Activated effector memory CD4-positive, alpha-beta T cell treated with anti-CD3 and anti-CD28 coated beads, Interleukin-2, amount 50 U/mL, for 16 hours (primary cell): Measurements from ENCODE around the gene FBXL22.

Experiments used
- DNase-seq: peaks from one replicate; pipeline ENCODE4 v3.0.0-alpha.2; 2020

Gene FBXL22, protein sequence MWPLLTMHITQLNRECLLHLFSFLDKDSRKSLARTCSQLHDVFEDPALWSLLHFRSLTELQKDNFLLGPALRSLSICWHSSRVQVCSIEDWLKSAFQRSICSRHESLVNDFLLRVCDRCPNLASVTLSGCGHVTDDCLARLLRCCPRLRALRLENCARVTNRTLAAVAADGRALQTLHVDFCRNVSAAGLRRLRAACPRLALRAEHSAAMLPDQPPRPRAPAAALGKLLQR

GRCh38 chr15:63597038-63597790 lies at the start of gene FBXL22:
Gene FBXL22, plus strand, starts transcription at chr15:63597387. Its CDS starts 6 bp downstream, at chr15:63597393.
- DNase-seq, result no peak

DNA sequence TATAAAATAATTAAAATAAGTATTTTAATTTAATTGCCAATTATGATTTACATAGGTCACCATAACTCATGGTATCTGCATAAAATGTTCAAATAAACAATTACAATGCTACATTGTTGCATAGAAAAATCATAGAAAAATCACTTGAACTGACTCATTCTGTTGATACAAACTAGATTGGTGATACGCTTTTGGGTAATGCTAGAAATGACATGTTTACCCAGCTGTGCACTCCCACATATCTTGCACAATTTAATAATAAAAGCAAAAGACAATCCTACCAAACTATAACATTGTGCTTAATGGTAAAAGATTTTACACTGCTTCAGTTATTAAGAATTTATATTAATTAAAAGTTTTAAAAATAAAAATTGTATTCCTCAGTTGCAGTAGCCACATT lies 45.8 kb upstream of the FBXL22 start:
- DNase-seq, result no peak

GRCh38 chr15:63553388-63553791 lies 43.8 kb upstream of the FBXL22 start:
- no peak for DNase-seq

- no peak for DNase-seq
Measured at GRCh38 chr15:63554337-63554927, 42.8 kb upstream of the FBXL22 start.

- no peak for DNase-seq
Measured at GRCh38 chr15:63555507-63555906, 41.7 kb upstream of the FBXL22 start.

DNA sequence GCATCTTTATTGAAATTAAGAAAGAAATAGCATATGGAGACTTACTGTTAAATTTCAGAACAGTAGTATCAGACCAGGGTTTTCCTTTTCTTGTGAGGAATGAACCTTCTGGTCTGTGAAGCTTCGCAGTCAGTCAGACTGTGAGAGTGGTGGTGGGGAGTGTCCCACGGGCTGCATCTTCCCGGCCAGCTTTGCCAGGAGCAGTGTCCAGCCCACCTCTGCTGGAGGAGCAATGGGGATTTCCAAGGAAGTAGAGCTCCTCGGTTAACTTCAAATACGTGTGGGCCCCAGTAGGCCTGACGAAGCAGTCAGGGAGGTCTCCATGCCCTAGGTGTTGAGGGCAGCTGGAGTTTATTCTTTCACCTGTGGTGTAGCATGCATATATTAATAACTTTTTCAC lies 40.9 kb upstream of the FBXL22 start:
- no peak for DNase-seq

GRCh38 chr15:63556736-63557135 lies 40.5 kb upstream of the FBXL22 start:
- DNase-seq, result no peak

DNA sequence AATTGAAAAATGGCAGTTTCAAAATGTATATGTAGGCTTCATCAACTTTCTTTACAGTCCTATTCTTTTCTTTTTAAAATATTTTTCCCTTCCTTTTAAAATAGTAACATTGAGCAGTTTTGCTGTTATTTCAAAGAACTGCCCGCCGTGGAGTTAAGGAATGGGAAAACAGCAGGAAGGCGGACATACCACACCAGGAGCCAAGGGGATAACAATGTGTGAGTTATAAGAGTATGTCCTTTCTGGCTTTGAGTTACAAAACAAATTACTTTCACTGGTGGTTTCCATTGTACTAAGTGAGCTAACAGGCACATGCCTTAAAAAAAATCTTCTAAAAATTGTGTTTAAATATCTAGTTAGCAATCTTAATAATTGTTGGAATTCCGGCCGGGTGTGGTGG lies 37.4 kb upstream of the FBXL22 start:
- DNase-seq, result no peak

DNA sequence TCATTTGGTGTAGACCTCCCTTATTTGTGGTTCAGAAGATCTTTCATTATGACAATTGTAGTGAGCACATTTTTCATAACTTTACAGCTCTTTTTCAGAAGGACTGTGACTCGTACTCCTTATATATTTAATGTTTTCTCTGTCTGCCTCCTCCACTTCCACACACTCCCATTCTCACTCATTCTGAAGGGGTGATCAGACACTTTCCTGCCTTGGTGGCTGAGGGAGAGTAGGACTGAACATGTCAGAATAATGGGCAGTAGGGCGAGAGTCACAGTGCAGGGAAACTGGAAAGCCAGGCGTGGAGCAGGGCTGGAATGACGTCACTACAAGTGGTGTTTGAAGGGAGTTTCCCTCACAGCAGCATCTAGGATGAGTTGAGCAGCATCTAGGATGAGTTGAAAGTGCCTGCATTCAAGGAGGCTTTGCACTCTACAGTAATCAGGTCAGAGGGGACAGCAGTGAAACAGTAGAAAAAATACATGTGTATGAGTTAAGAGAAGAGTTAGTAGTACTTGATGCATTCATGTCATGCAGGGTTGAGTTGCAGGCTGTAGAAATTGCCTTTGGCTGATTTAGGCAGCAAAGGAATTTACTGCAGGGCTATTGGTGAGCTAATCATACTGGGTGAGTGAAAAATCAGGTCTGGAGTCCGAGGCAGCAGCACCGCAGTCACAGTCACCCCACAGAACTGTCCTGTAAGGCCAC lies 36.3 kb upstream of the FBXL22 start:
- DNase-seq, result peak; percentile 76

DNA sequence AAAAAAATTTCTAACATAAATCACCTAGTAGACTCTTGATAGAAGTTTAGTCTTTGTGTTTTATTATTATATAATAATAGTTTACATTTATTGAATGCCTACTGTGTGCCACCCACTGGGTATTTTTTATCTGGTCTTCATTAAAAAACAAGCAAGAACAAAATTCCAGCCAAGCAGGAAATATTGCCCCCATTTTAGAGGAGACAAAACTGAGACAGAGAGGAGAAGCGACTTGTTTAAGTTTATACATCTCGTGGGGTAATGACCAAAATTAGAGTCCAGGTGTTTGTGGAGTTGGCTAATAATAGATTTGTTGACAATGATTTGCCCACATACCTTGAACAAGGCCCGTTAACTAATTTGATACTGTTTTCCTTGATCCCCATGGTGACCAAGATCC lies 33.1 kb upstream of the FBXL22 start:
- no peak for DNase-seq

- DNase-seq, result no peak
Measured at GRCh38 chr15:63565536-63566186, 31.5 kb upstream of the FBXL22 start.

DNA sequence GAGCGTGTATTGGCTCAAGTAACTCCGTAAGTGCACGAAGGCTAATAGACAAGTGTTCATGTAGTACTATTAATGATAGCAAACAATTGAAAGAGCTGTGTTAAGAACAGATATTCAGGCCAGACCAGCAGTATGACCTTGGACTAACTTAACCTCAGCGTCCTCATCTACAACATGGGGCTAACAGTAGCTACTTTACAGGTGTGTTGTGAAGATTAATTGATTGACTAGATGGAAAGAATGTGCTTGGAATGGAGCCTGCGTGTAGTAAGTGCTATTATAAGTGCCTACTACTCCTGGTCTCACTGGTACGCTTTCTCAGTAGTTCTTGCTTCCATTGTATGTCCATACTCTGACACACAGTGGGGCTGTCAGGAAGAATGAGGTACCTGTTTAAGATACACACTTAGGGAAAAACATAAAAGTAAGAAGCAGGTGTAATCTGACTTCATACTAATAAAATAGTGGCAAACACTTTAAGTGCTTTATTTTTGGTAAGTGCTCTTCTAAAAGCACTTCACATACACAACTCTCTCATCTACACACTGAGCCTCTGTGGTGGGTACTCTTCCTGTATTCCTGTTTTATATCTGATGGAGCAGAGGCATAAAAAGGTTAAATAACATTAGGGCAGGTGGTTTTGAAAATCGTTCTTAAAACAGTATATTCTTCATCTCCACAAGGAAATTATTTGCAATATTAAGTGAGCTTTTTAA lies 24.3 kb upstream of the FBXL22 start:
- DNase-seq, result no peak

- DNase-seq, result no peak
Measured at GRCh38 chr15:63573533-63573932, 23.7 kb upstream of the FBXL22 start.

DNA sequence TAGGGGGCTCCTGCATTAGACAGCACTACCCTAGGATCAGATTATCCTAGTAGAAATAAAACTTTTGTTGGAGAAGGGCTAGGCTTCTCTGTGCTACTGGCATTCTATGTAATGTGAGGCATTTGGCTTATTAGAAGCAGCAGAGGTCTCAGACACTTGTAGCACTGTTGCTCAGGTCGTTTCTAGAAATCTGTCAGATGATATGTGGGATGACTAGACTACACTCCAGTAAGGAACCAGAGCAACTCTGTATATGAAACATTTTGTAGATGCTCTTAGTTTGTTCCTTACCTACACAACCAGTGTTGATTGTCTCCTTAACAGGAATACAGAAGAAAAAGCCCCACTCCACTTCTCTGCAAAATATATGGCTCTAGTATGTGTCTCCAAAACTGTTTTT lies 21.9 kb upstream of the FBXL22 start:
- no peak for DNase-seq

DNA sequence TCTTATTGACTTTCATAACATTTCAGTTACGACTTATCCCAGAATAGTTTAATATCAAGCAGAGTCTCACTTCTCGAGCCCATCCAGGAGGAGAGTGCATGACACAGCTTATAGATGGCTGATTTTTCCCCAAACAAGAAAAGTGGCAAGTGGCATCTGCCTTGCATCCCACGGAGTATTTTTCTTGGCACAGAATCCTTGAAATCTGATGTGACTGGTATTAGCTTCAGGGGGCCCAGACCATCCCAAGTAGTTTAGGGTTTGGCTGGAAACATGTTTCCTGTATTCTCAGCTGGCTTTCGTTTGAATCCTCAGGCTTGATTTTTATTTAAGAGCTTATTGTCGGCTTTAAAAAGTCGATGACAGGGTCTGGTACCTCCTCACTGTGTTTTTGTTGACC lies 20.7 kb upstream of the FBXL22 start:
- no peak for DNase-seq

- DNase-seq, result no peak
Measured at GRCh38 chr15:63582179-63582578, 15.0 kb upstream of the FBXL22 start.

DNA sequence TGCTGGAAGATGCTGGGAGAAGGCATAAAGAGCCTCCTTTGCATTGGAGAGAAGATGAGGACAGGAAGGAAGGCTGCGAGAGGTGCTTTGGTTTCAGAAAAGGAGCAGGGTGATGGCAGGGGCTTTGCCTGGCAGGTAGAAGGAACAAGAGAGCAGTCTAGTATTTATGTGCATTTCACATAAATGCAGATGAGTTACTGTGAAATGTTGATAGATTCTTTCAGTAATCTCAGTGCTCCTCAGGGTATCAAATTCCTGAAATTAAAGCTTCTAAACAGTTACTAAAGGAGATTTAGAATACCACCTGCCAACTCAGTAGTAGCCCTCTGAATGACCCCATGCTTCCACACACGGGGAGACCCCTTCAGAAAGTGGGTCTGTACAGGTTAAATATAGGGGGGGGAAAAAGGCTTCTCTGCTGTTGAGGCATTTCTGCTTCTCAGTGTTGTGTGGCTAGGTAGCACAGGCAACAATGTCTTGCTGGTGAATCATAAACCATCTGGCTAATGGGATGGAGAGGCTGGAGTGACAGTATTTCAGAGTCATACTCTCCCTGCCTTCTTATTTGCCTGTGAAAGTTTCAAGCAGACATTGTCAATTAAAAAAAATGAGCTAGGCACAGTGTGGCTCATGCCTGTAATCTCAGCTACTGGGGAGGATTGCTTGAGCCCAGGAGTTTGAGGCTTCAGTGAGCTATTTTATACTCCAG lies 14.3 kb upstream of the FBXL22 start:
- no peak for DNase-seq

DNA sequence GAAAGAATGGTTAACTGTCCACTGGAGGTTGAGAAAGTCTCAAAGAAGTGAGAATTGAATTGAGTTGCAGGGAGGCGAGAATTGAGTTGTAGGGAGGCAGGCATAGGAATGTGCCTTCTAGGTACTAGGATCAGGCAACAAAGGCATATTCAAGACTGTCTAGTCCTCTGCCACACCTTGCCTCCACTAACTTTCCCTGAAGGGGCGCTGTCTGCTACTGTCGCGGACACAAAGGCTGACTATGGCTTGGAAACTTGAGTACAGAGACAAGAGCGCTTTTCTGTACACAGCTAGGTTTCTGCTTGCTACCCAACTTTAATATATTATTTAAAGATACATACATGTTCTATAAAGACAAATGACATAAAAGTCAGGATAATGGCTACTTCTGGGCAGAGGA lies 10.4 kb upstream of the FBXL22 start:
- no peak for DNase-seq

DNA sequence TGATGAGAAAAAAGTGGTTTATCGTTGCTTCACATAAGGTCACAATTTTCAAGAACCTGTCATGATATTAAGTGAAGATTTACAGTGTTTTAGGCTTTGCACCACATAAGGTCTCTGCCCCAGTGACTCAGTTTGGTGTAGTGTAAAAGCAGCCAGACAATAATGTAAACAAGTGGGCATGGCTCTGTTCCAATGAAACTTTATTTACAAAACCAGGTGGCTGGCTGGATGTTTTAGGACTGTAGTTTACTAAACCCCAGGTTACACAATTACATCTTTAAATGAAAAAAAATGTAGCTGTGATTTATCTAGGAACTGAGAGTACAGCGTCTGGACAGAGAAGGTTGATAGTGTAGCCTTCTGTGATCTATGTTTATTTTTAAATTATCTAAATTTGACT lies 9.7 kb upstream of the FBXL22 start:
- DNase-seq, result no peak

GRCh38 chr15:63588826-63589225 lies 8.4 kb upstream of the FBXL22 start:
- no peak for DNase-seq
